ENCODE results near the gene TCTN3. TPM values are rescaled to one million over a fixed set of nuclear protein-coding genes. Genes with fewer than 3 reads are reported as not detected.

TCTN3 gene
- total RNA-seq, 1 experiment from 2014 or later, result 41.7 TPM

DNA sequence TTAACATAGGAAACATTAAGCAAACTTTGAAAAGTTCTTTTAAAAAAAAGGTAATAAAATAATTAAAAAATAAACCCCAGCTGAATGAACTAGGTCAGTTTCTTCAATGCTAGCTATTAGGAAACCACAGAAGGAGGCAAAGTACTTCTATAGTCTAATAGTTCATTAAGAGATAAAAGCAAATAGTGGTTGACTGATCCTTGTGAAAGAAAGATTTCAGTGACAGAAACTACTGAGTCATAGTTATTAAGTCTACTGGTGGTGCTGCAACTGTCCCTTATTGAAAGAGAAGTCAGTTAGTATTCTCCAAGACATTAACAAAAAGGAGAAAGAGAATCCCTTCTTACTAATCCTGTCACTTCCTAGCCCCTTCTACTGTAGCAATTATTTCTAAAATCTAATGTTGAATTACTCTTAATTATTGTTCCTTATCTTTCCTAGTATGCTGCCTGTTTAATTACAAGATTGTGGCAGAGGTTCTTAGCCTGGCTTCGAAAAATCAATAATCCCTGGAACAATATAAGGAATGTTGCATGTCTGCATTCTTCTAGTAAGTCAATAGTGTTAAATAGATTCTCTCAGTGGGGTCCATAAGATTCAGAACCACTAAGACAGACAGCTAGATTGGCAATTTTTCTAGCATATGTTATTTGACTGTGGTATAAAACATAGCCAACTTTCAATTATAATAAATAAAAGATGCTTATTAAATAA, 18.2 kb downstream of the TCTN3 start:
- POLR2A ChIA-PET, result no interaction called here
- intact Hi-C loops (cut with micrococcal nuclease), result no loop called here

More for the DNA sequence above, 18.2 kb downstream of the TCTN3 start:
- TF ChIP-seq, protein P1, sequence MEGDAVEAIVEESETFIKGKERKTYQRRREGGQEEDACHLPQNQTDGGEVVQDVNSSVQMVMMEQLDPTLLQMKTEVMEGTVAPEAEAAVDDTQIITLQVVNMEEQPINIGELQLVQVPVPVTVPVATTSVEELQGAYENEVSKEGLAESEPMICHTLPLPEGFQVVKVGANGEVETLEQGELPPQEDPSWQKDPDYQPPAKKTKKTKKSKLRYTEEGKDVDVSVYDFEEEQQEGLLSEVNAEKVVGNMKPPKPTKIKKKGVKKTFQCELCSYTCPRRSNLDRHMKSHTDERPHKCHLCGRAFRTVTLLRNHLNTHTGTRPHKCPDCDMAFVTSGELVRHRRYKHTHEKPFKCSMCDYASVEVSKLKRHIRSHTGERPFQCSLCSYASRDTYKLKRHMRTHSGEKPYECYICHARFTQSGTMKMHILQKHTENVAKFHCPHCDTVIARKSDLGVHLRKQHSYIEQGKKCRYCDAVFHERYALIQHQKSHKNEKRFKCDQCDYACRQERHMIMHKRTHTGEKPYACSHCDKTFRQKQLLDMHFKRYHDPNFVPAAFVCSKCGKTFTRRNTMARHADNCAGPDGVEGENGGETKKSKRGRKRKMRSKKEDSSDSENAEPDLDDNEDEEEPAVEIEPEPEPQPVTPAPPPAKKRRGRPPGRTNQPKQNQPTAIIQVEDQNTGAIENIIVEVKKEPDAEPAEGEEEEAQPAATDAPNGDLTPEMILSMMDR (IDR thresholded peaks at IDR 0.05 in 2 of 3, conservative IDR thresholded peaks at IDR 0.05 in 1 of 3; ENCODE audit: borderline replicate concordance in 1 of 3, insufficient read depth in 1 of 3, low read depth in 2 of 3, low read length in 2 of 3), result no peak
- TF ChIP-seq CEBPB (IDR thresholded peaks at IDR 0.05; ENCODE audit: low read depth) (peak; percentile 40; the same call in 1 of the 2 replicates), SP1 (IDR thresholded peaks at IDR 0.05; ENCODE audit: low read depth) (peak; percentile 66), EGR1 (IDR thresholded peaks at IDR 0.05; ENCODE audit: low read depth) (no peak), EZH2 (IDR thresholded peaks at IDR 0.05) (no peak), ELF1 (IDR thresholded peaks at IDR 0.05; ENCODE audit: borderline replicate concordance, low read depth) (no peak), RAD21 (IDR thresholded peaks at IDR 0.05; ENCODE audit: low read depth) (0 out of 2 replicates have a peak, but pooled peaks have one; percentile 2), FOSL1 (IDR thresholded peaks at IDR 0.05; ENCODE audit: low read depth) (peak; percentile 42; the same call in 1 of the 2 replicates), TCF7L2 (IDR thresholded peaks at IDR 0.05; ENCODE audit: borderline replicate concordance, extremely low read depth, insufficient read depth, insufficient read length) (no peak), POLR2A (IDR thresholded peaks at IDR 0.05; ENCODE audit: borderline replicate concordance, extremely low read depth, insufficient read depth, insufficient read length) (no peak), SIN3A (IDR thresholded peaks at IDR 0.05; ENCODE audit: low read depth) (peak; percentile 42; the same call in 1 of the 2 replicates), POLR2AphosphoS5 (IDR thresholded peaks at IDR 0.05; ENCODE audit: low read depth, low read length) (no peak), EZH2phosphoT487 (IDR thresholded peaks at IDR 0.05; ENCODE audit: borderline replicate concordance) (no peak), SRF (IDR thresholded peaks at IDR 0.05; ENCODE audit: low read depth) (no peak), YY1 (IDR thresholded peaks at IDR 0.05; ENCODE audit: extremely low read depth, insufficient replicate concordance, low read depth, low read length) (no peak), JUND (IDR thresholded peaks at IDR 0.05) (peak; percentile 31; the same call in 1 of the 2 replicates), ZFX (IDR thresholded peaks at IDR 0.05) (no peak)
- TF ChIP-seq, protein P2, sequence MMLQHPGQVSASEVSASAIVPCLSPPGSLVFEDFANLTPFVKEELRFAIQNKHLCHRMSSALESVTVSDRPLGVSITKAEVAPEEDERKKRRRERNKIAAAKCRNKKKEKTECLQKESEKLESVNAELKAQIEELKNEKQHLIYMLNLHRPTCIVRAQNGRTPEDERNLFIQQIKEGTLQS (IDR thresholded peaks at IDR 0.05), result no peak; the same call in 1 of the 2 replicates
- TF ChIP-seq, protein P3, sequence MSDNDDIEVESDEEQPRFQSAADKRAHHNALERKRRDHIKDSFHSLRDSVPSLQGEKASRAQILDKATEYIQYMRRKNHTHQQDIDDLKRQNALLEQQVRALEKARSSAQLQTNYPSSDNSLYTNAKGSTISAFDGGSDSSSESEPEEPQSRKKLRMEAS (IDR thresholded peaks at IDR 0.05), result no peak; the same call in 1 of the 2 replicates
- TF ChIP-seq, protein P4, sequence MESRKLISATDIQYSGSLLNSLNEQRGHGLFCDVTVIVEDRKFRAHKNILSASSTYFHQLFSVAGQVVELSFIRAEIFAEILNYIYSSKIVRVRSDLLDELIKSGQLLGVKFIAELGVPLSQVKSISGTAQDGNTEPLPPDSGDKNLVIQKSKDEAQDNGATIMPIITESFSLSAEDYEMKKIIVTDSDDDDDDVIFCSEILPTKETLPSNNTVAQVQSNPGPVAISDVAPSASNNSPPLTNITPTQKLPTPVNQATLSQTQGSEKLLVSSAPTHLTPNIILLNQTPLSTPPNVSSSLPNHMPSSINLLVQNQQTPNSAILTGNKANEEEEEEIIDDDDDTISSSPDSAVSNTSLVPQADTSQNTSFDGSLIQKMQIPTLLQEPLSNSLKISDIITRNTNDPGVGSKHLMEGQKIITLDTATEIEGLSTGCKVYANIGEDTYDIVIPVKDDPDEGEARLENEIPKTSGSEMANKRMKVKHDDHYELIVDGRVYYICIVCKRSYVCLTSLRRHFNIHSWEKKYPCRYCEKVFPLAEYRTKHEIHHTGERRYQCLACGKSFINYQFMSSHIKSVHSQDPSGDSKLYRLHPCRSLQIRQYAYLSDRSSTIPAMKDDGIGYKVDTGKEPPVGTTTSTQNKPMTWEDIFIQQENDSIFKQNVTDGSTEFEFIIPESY (IDR thresholded peaks at IDR 0.05; ENCODE audit: extremely low read depth, insufficient replicate concordance, low read length), result no peak
- Histone ChIP-seq H4K20me1 (ENCODE audit: insufficient read depth) (no peaks in the 10 kb centered on the region), H3K9ac (ENCODE audit: low read length) (no peak overlapping the region), H3K9me3 (ENCODE audit: control insufficient read depth in 1 of 2, insufficient read depth in 1 of 2, low read depth in 1 of 2, low read length in 2 of 2) (no peaks in the 10 kb centered on the region), H3K9me2 (ENCODE audit: insufficient read depth) (no peaks in the 10 kb centered on the region), H3K27me3 (ENCODE audit: insufficient read depth, low read length) (no peaks in the 10 kb centered on the region), H3K27ac (ENCODE audit: low read depth, low read length) (peak overlapping the region; percentile 47; the same call in 1 of the 2 replicates), H3K4me1 (ENCODE audit: control insufficient read depth in 1 of 2, insufficient read depth in 2 of 2, low read length in 2 of 2) (peaks cover 20 to 22% of the 10 kb centered on the region in 2 experiments), H3K4me3 (replicated peaks in 1 of 2; ENCODE audit: low read depth in 1 of 2, low read length in 2 of 2) (peak overlapping the region in 1 of 2 experiments; percentile 10; a peak in 1 of 4 replicates), H3K36me3 (ENCODE audit: control insufficient read depth in 1 of 2, insufficient read depth in 2 of 2, low read length in 2 of 2) (peaks cover 5 to 28% of the 10 kb centered on the region in 2 experiments), H2AFZ (ENCODE audit: low read depth, low read length, poor library complexity, severe bottlenecking) (no peak overlapping the region), H3K79me2 (ENCODE audit: insufficient read depth, low read length) (no peaks in the 10 kb centered on the region), H3K4me2 (ENCODE audit: low read length) (peak overlapping the region; percentile 49)
- CTCF ChIA-PET, result interaction anchor here (0.9 kb wide), 1 partner anchor 18 kb away, joined by 5 read pairs; the partner anchor contains the start of gene TCTN3
- RAD21 ChIA-PET (ENCODE audit: low non-redundant PET in 1 of 2, low total read pairs in 2 of 2, uncharacterized antibody in 2 of 2, unreplicated experiment in 2 of 2), result no interaction called here
- BruUV-seq (replicated peaks), result no TSS peak
- ATAC-seq, result peak; percentile 81
- DNase-seq (ENCODE audit: low read depth, low spot score), result no peak
